Mesodermal cell (in vitro differentiated cells): Measurements from ENCODE around the gene TTC5. TPM values are rescaled to one million over a fixed set of nuclear protein-coding genes. Genes with fewer than 3 reads are reported as not detected.
"Not testable (repeated sequence)": the region's sequence is repeated elsewhere in the genome, so short reads cannot be mapped to it uniquely, and the experiment has no call there.

Experiments
- H3K27ac ChIP-seq: 2 replicates; pipeline ENCODE4 v1.7.0; 2013; ENCODE audit warnings: mild to moderate bottlenecking, low read depth, low read length, moderate library complexity; ENCODE audit not compliant: severe bottlenecking
- H3K36me3 ChIP-seq: 2 replicates; pipeline ENCODE4 v1.7.1; 2013; ENCODE audit warnings: mild to moderate bottlenecking, low read length, moderate library complexity; ENCODE audit not compliant: control insufficient read depth, insufficient read depth
- H3K4me1 ChIP-seq: one replicate; pipeline ENCODE4 v1.7.1; 2013; ENCODE audit warnings: mild to moderate bottlenecking, low read length; ENCODE audit not compliant: insufficient read depth, control insufficient read depth, poor library complexity, severe bottlenecking
- H3K4me3 ChIP-seq: 2 replicates; pipeline ENCODE4 v1.7.0; 2013; ENCODE audit warnings: low read length, control low read depth, mild to moderate bottlenecking; ENCODE audit not compliant: insufficient read depth, poor library complexity, severe bottlenecking; ENCODE audit errors: extremely low read depth
- H3K9me3 ChIP-seq: 2 replicates; pipeline ENCODE4 v1.7.1; 2013; ENCODE audit warnings: mild to moderate bottlenecking, low read length, moderate library complexity; ENCODE audit not compliant: control insufficient read depth
- WGBS, 2 experiments: methylation state at CpG; one replicate each; pipeline ENCODE4 v1.1.5; 2013; ENCODE audit warnings: missing lambda C conversion rate in 2 of 2; ENCODE audit not compliant: insufficient coverage in 2 of 2; 5-methylcytosine and 5-hydroxymethylcytosine counted together
- polyA plus RNA-seq, 2 experiments: library from polyadenylated mRNA; stranded (reverse); fragments of 50-300 nt; gene quantifications; one replicate each; pipeline ENCODE4 v1.2.3, GENCODE V29; 2013

TTC5 gene
- polyA plus RNA-seq (2013, experiment 1 of 2): 13.2 TPM
- polyA plus RNA-seq (2013, experiment 2 of 2): 9.5 TPM

- no peak within 1 kb of the TSS for H3K27ac ChIP-seq
- 0 to 1% methylated on average over 25 of the region's 27 CpGs for WGBS, 2 experiments
- peak within 1 kb of the TSS; percentile 60 for H3K4me3 ChIP-seq
- H3K36me3 ChIP-seq: peaks cover 12% of the 10 kb centered on the region
- H3K9me3 ChIP-seq: no peaks in the 10 kb centered on the region
- peaks cover 5% of the 10 kb centered on the region for H3K4me1 ChIP-seq
These were observed at the start of gene TTC5 for GRCh38 chr14:20305265-20306078. Gene TTC5 (minus strand): TSS chr14:20305951. CDS start chr14:20305937, 14 bp downstream.

DNA sequence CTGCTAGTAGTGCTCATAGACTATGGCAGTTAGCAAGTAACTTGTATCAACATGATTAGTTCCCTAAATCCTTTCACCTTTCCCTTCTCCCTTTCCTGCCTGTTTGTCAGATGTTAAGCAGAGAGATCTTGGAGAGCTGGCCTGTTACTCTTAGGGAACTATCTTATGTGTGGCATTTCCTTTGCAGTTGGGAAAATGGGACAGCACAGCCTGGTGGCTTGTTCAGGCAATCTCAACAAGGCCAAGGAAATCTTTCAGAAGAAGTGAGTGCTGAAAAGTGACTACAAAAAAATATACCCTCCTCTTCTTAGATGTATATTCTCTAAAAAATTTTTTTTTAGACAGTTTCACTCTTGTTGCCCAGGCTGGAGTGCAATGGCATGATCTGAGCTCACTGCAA lies 45.1 kb upstream of the TTC5 start:
- H3K9me3 ChIP-seq: no peaks in the 10 kb centered on the region
- peaks cover 92% of the 10 kb centered on the region for H3K36me3 ChIP-seq
- H3K4me1 ChIP-seq: no peaks in the 10 kb centered on the region
- H3K4me3 ChIP-seq: no peak overlapping the region
- no peak overlapping the region for H3K27ac ChIP-seq

DNA sequence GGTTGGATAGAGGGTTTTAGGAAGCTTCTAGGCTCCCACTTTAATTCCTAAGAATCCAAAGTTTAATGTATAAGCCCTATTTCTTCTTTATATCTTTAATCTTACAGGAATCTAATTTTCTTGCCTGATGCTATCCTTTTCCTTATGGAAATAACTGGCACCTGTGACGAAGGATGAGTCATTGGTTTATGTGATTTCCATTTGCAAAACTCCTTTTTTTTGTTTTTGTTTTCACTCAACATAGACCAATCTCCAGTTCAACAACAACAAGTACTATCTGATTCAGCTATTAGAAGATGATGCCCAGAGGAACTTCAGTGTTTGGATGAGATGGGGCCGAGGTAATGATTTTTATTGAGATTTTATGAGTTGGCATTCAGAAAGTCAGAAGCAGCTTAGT lies 44.5 kb upstream of the TTC5 start:
- no peaks in the 10 kb centered on the region for H3K9me3 ChIP-seq
- H3K36me3 ChIP-seq: peaks cover 93% of the 10 kb centered on the region
- no peak overlapping the region for H3K27ac ChIP-seq
- H3K4me1 ChIP-seq: no peaks in the 10 kb centered on the region
- 88 to 100% methylated on average over 1 of the region's 2 CpGs for WGBS, 2 experiments
- H3K4me3 ChIP-seq: no peak overlapping the region

DNA sequence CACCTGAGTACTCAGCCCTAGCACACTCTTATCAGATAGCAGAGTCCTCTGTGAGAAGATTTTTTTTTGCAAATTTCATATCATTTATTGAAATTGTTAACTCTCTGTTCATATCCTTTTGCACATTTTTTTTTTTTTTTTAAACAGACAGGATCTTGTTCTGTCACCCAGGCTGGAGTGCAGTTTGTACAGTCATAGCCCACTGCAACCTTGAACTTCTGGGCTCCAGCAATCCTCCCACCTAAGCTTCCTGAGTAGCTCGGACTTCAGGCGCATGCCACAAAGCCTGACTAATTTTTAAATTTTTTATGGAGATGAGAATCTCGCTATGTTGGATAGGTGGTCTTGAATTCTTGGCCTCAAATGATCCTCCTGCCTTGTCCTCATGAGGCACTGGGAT lies 42.0 kb upstream of the TTC5 start:
- Histone ChIP-seq H3K27ac (no peak overlapping the region), H3K4me1 (peaks cover 3% of the 10 kb centered on the region), H3K9me3 (no peaks in the 10 kb centered on the region), H3K4me3 (no peak overlapping the region), H3K36me3 (peaks cover 73% of the 10 kb centered on the region)
- WGBS, 2 experiments: 100% methylated on average over 1 of the region's 3 CpGs

DNA sequence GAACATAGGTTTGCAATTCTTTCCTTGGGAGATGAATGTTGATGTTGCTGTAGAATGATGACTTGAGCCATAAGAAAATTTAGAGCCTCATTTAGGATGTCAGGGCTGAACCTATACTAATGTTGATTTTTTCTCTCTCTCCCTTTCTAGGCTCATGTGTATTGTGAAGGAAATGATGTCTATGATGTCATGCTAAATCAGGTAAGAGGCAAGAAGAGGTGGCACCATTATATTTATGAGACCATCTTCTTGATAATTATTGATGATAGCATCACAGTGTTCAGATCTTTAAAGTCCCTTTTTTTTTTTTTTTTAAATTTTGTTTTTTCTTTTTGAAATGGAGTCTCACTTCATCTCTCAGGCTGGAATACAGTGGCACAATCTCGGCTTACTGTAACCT lies 41.0 kb upstream of the TTC5 start:
- H3K9me3 ChIP-seq: no peaks in the 10 kb centered on the region
- peaks cover 3% of the 10 kb centered on the region for H3K4me1 ChIP-seq
- H3K27ac ChIP-seq: no peak overlapping the region
- 89% methylated on average over 1 of the region's 1 CpG; no CpG with 5 or more reads in 1 of the 2 experiments for WGBS, 2 experiments
- H3K36me3 ChIP-seq: peaks cover 65% of the 10 kb centered on the region
- no peak overlapping the region for H3K4me3 ChIP-seq

DNA sequence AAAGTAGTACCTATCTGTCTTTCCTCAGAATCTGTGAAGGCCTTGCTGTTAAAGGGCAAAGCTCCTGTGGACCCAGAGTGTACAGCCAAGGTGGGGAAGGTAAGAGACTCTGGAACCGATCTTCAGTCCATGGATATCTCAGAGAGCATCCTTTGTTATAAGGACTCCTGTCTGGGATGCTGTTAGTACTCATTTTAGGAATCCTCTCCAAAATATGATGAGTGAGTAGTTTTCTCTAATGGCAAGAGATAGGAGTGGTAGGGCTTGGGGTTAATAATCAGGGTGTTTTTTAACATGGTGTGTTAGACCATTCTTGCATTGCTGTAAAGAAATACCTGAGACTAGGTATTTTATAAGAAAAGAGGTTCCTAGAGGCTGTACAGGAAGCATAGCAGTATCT lies 39.6 kb upstream of the TTC5 start:
- H3K36me3 ChIP-seq: peaks cover 52% of the 10 kb centered on the region
- no peak overlapping the region for H3K27ac ChIP-seq
- WGBS, 2 experiments: 100% methylated on average over 1 of the region's 1 CpG; no CpG with 5 or more reads in 1 of the 2 experiments

GRCh38 chr14:20343862-20344220 lies 38.1 kb upstream of the TTC5 start:
- WGBS, 2 experiments: no CpG with 5 or more reads among the region's 3 CpGs

More for the DNA sequence above, 39.6 kb upstream of the TTC5 start:
- H3K4me3 ChIP-seq: no peak overlapping the region
- peaks cover 3% of the 10 kb centered on the region for H3K4me1 ChIP-seq
- no peaks in the 10 kb centered on the region for H3K9me3 ChIP-seq

DNA sequence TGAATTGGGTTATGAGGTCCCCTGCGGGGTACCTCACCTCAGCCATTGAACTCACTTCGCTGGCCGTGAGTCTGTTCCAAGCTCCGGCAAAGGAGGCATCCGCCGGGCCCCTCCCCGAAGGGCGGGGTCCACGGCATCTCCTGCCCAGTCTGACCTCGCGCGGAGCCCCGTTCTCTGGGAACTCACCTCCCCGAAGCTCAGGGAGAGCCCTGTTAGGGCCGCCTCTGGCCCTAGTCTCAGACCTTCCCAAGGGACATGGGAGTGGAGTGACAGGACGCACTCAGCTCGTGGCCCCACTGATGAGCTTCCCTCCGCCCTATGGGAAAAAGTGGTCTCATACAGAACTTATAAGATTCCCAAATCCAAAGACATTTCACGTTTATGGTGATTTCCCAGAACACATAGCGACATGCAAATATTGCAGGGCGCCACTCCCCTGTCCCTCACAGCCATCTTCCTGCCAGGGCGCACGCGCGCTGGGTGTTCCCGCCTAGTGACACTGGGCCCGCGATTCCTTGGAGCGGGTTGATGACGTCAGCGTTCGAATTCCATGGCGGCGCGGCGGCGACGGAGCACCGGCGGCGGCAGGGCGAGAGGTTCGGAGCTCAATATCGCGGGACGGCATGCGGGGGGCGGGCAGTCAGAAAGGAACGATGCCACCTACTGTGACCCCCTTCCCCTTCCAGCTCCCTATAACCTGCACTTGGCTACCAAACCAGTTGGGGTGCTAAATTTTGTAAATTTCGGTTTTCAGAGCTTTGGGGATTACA lies 37.5 kb upstream of the TTC5 start, which contains the start of gene PARP2:
TSS of gene PARP2 (plus strand) at position 544 of the 770 bp plus-strand sequence. CDS start at position 551, 7 bp downstream.
- Histone ChIP-seq H3K36me3 (peaks cover 31% of the 10 kb centered on the region), H3K9me3 (no peaks in the 10 kb centered on the region), H3K4me3 (peak within 1 kb of the TSS; percentile 85), H3K4me1 (peaks cover 3% of the 10 kb centered on the region), H3K27ac (peak within 1 kb of the TSS; percentile 99)
- WGBS, 2 experiments: 0 to 1% methylated on average over 27 to 33 of the region's 50 CpGs

More at GRCh38 chr14:20343862-20344220, 38.1 kb upstream of the TTC5 start:
- Histone ChIP-seq H3K36me3 (peaks cover 37% of the 10 kb centered on the region), H3K4me1 (peaks cover 3% of the 10 kb centered on the region), H3K27ac (peak overlapping the region; percentile 99), H3K9me3 (no peaks in the 10 kb centered on the region), H3K4me3 (peak overlapping the region; percentile 85)

DNA sequence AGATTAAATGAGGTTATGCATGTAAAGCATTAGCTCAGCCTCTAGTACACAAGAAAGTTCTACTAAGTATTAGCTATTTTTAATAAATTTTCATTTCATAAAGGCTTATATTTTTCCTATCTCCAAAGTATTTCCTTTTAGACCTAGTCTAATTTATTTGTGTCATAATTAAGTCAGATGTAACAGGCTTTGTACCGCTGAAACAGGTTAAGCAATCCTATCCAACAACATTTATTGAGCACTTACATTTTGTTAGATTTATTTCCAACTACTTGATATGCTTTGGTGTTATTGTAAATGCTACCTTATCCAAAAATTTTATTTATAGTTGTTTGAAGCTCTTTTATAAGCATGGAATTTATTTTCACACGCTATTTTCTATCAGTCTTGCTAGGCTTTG lies 35.9 kb upstream of the TTC5 start:
- peaks cover 19% of the 10 kb centered on the region for H3K36me3 ChIP-seq
- H3K4me1 ChIP-seq: peaks cover 3% of the 10 kb centered on the region
- peak overlapping the region; percentile 99 for H3K27ac ChIP-seq
- H3K9me3 ChIP-seq: no peaks in the 10 kb centered on the region
- no CpG with 5 or more reads among the region's 2 CpGs for WGBS, 2 experiments
- H3K4me3 ChIP-seq: peak overlapping the region; percentile 85

GRCh38 chr14:20341032-20341431 lies 35.3 kb upstream of the TTC5 start:
- H3K9me3 ChIP-seq, H3K27ac ChIP-seq, H3K4me3 ChIP-seq, H3K4me1 ChIP-seq: not testable (repeated sequence)
- peaks cover 13% of the 10 kb centered on the region for H3K36me3 ChIP-seq
- 100% methylated on average over 1 of the region's 4 CpGs; no CpG with 5 or more reads in 1 of the 2 experiments for whole genome bisulfite sequencing, 2 experiments
